NCI-H226 (cell line): ENCODE measurements around the gene ATP2A1.
"Not testable (repeated sequence)": the region's sequence is repeated elsewhere in the genome, so short reads cannot be mapped to it uniquely, and the experiment has no call there.

Experiments used
- DNase-seq: peaks from one replicate; pipeline ENCODE4 v3.0.0-alpha.2; 2015

Gene ATP2A1

GRCh38 chr16:28913946-28914724 is 35.8 kb downstream of the ATP2A1 start:
- no peak for DNase-seq

GRCh38 chr16:28915181-28915580 is 36.9 kb downstream of the ATP2A1 start:
- peak; percentile 22 for DNase-seq

- no peak for DNase-seq
Observed at GRCh38 chr16:28917095-28917494, 38.8 kb downstream of the ATP2A1 start.

- no peak for DNase-seq
Observed at GRCh38 chr16:28918698-28919097, 40.4 kb downstream of the ATP2A1 start.

GRCh38 chr16:28923231-28923587 is 44.9 kb downstream of the ATP2A1 start:
- no peak for DNase-seq

GRCh38 chr16:28923652-28924398 is 45.5 kb downstream of the ATP2A1 start:
- DNase-seq = no peak

GRCh38 chr16:28924399-28924761 is 46.1 kb downstream of the ATP2A1 start:
- no peak for DNase-seq

- peak; percentile 75 for DNase-seq
Observed at GRCh38 chr16:28924762-28925385, 46.6 kb downstream of the ATP2A1 start, which contains the start of gene RABEP2. Gene RABEP2 (minus strand): TSS chr16:28925238. CDS start chr16:28925163, 75 bp downstream.

- peak; percentile 74 for DNase-seq
Observed at GRCh38 chr16:28925386-28926228, 47.3 kb downstream of the ATP2A1 start.

- not testable (repeated sequence) for DNase-seq
Observed at GRCh38 chr16:28926284-28926683, 48.0 kb downstream of the ATP2A1 start.

GRCh38 chr16:28927815-28928214 is 49.5 kb downstream of the ATP2A1 start:
- DNase-seq = no peak

- DNase-seq = no peak
Observed at GRCh38 chr16:28930203-28930602, 51.9 kb downstream of the ATP2A1 start.

GRCh38 chr16:28930652-28931051 is 52.4 kb downstream of the ATP2A1 start:
- no peak for DNase-seq

GRCh38 chr16:28931801-28932225 is 53.5 kb downstream of the ATP2A1 start, which contains the start of gene CD19:
Gene CD19 (plus strand): TSS chr16:28931971. CDS start chr16:28932001, 30 bp downstream.
- DNase-seq = no peak

- DNase-seq = no peak
Observed at GRCh38 chr16:28932339-28933141, 54.3 kb downstream of the ATP2A1 start.

- DNase-seq = no peak
Observed at GRCh38 chr16:28933171-28933570, 54.9 kb downstream of the ATP2A1 start.

GRCh38 chr16:28935346-28935745 is 57.1 kb downstream of the ATP2A1 start:
- DNase-seq = no peak

GRCh38 chr16:28935924-28936783 is 57.9 kb downstream of the ATP2A1 start:
- peak; percentile 64 for DNase-seq

GRCh38 chr16:28936784-28937155 is 58.5 kb downstream of the ATP2A1 start:
- DNase-seq = no peak

GRCh38 chr16:28937222-28937876 is 59.1 kb downstream of the ATP2A1 start:
- no peak for DNase-seq
